ENCODE data around the gene OR10G6. TPM values are rescaled to one million over a fixed set of nuclear protein-coding genes. Genes with fewer than 3 reads are reported as not detected.
A peak's percentile ranks its signal among the peaks of the same experiment; 100 is the strongest.
"Not testable (repeated sequence)": the region's sequence is repeated elsewhere in the genome, so short reads cannot be mapped to it uniquely, and the experiment has no call there.

Gene OR10G6
- total RNA-seq (2014; rRNA removed; shearing (Covaris generic)): not detected in 2 replicates

DNA sequence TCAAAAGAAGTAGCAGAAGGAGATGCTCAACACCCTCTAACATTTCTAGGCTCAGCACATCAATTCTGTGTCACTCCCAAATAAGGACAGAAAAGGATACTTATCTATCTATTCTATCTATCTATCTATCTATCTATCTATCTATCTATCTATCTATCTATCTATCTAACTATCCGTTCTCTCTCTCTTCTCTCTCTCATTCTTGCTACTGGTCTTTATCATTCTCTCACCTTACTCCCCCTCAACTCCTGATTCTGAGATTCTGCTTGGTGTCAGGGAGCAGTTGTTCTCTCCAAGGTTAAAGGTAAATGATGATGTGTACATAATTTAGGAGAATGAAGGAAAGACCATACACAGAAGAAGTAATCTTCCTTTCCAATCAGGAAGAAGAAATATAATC lies at the start of gene OR10G6:
TSS of gene OR10G6 (minus strand) at position 43 of the 400 bp plus-strand sequence. CDS start at position 43, 0 bp downstream.
- H3K4me1 ChIP-seq (replicated peaks): no peaks in the 10 kb centered on the region
- no peaks in the 10 kb centered on the region for H3K9me3 ChIP-seq (replicated peaks)
- no peak within 1 kb of the TSS for H3K4me3 ChIP-seq
- H3K27ac ChIP-seq: no peak within 1 kb of the TSS
- H3K27me3 ChIP-seq (replicated peaks): no peaks in the 10 kb centered on the region; the same call in 1 of the 2 replicates
- DNase-seq (ENCODE audit: low read depth in 1 of 2, low spot score in 2 of 2): no peak
- no peaks in the 10 kb centered on the region for H3K36me3 ChIP-seq

DNA sequence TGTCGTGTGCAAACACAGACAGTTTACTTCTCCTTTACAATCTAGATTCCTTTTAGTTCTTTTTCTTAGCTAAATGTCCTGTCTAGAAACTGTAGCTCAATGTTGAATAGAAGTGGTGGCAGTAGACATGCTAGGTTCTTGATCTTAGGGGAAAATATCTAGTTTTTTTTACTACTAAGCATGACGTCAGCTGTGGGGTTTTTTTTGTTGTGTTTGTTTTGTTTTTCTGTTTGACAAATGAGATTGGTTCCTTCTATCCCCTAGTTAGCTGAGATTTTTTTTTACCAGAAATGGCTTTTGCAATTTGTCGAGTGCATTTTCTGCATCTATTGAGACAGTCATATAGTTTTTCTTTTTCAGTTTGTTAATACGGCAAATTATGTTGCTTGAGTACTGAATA lies 48.5 kb upstream of the OR10G6 start:
- no peaks in the 10 kb centered on the region for H3K9me3 ChIP-seq (replicated peaks)

GRCh38 chr11:124041254-124041653 lies 46.3 kb upstream of the OR10G6 start, which contains the start of gene OR10G7:
Gene OR10G7 (minus strand): TSS chr11:124041325. CDS start chr11:124039001, 2,324 bp downstream.
- DNase-seq (ENCODE audit: low read depth in 1 of 2, low spot score in 2 of 2): no peak
- Histone ChIP-seq H3K36me3 (no peaks in the 10 kb centered on the region), H3K27ac (no peak within 1 kb of the TSS), H3K9me3 (replicated peaks) (no peaks in the 10 kb centered on the region), H3K4me3 (no peak within 1 kb of the TSS), H3K27me3 (replicated peaks) (no peaks in the 10 kb centered on the region), H3K4me1 (replicated peaks) (no peaks in the 10 kb centered on the region)

More for the DNA sequence above, 48.5 kb upstream of the OR10G6 start:
- Histone ChIP-seq H3K27ac (no peak overlapping the region), H3K4me1 (replicated peaks) (no peaks in the 10 kb centered on the region), H3K36me3 (no peaks in the 10 kb centered on the region), H3K27me3 (replicated peaks) (no peaks in the 10 kb centered on the region), H3K4me3 (no peak overlapping the region)
- DNase-seq (ENCODE audit: low read depth in 1 of 2, low spot score in 2 of 2): no peak

- no peaks in the 10 kb centered on the region for H3K9me3 ChIP-seq (replicated peaks)
- H3K36me3 ChIP-seq: no peaks in the 10 kb centered on the region
- no peak overlapping the region for H3K4me3 ChIP-seq
- H3K4me1 ChIP-seq (replicated peaks): no peaks in the 10 kb centered on the region
- no peak for DNase-seq (ENCODE audit: low read depth in 1 of 2, low spot score in 2 of 2)
- H3K27ac ChIP-seq: no peak overlapping the region
- no peaks in the 10 kb centered on the region for H3K27me3 ChIP-seq (replicated peaks)
Measured at GRCh38 chr11:124039557-124039956, 44.6 kb upstream of the OR10G6 start.

GRCh38 chr11:124036666-124037065 lies 41.7 kb upstream of the OR10G6 start:
- Histone ChIP-seq H3K36me3 (no peaks in the 10 kb centered on the region), H3K27me3 (replicated peaks) (no peaks in the 10 kb centered on the region), H3K27ac (no peak overlapping the region), H3K4me3 (no peak overlapping the region), H3K4me1 (replicated peaks) (no peaks in the 10 kb centered on the region), H3K9me3 (replicated peaks) (no peaks in the 10 kb centered on the region)
- DNase-seq (ENCODE audit: low read depth in 1 of 2, low spot score in 2 of 2): no peak

GRCh38 chr11:124026498-124026897 lies 31.5 kb upstream of the OR10G6 start, which contains the start of gene OR10G8:
Gene OR10G8 (plus strand): TSS chr11:124026798. CDS start chr11:124029623, 2,825 bp downstream.
- Histone ChIP-seq H3K4me1 (replicated peaks) (no peaks in the 10 kb centered on the region), H3K27ac (no peak within 1 kb of the TSS), H3K9me3 (replicated peaks) (no peaks in the 10 kb centered on the region), H3K27me3 (replicated peaks) (no peaks in the 10 kb centered on the region), H3K4me3 (no peak within 1 kb of the TSS), H3K36me3 (no peaks in the 10 kb centered on the region)
- DNase-seq (ENCODE audit: low read depth in 1 of 2, low spot score in 2 of 2): no peak

- H3K27ac ChIP-seq; H3K27me3 ChIP-seq (replicated peaks); DNase-seq (ENCODE audit: low read depth in 1 of 2, low spot score in 2 of 2); H3K4me3 ChIP-seq; H3K36me3 ChIP-seq; H3K4me1 ChIP-seq (replicated peaks); H3K9me3 ChIP-seq (replicated peaks): not testable (repeated sequence)
Measured at GRCh38 chr11:124015837-124016236, 20.9 kb upstream of the OR10G6 start.

DNA sequence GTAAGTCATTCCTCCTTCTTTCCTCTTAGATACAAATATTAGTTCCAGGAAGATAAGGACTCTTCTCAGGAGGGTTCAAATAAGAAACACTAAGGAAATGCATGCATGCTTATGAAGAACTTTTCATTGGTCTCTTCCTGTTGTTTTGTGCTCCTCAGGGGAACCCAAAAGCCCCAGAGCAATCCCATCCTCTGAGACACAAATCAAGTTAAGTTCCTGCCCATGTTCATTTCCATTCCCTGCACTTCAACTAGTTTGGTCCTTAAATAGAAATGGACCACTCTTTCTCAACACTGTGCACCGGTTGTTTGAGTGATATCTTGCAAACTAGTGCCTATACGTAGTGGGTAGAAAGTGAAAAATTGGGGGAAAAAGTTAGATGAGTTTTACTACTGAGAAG lies 17.7 kb upstream of the OR10G6 start, which contains the start of gene OR10G4:
TSS of gene OR10G4 (plus strand) at position 301 of the 400 bp plus-strand sequence. CDS start 2,578 bp downstream, outside the sequence.
- H3K9me3 ChIP-seq (replicated peaks): no peaks in the 10 kb centered on the region
- no peak for DNase-seq (ENCODE audit: low read depth in 1 of 2, low spot score in 2 of 2)
- H3K4me3 ChIP-seq: no peak within 1 kb of the TSS
- no peaks in the 10 kb centered on the region for H3K27me3 ChIP-seq (replicated peaks)
- no peaks in the 10 kb centered on the region for H3K36me3 ChIP-seq
- H3K27ac ChIP-seq: no peak within 1 kb of the TSS
- H3K4me1 ChIP-seq (replicated peaks): no peaks in the 10 kb centered on the region

DNA sequence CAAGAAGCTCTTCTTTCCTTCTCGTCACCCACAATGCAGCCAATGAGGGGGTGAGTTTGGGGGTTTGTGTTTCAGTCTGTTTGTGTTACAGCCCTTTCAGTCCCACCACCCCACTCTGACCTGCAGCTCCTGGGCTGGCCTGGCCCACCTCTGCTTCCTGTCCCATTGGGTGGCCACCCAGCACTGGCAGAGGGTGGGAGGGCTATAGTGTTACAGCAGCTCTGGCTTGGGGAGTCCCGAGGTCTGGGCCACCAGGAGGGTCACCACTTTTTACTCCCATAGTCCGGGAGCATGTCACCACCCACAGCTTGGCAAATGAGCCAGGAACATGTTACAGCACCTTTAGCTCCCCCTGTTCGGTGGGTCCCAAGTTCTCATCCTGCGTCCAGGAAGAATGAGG lies 15.7 kb downstream of the OR10G6 start:
- no peaks in the 10 kb centered on the region for H3K9me3 ChIP-seq (replicated peaks)
- no peaks in the 10 kb centered on the region for H3K27me3 ChIP-seq (replicated peaks)
- H3K27ac ChIP-seq: no peak overlapping the region
- peaks cover 4% of the 10 kb centered on the region for H3K4me1 ChIP-seq (replicated peaks)
- no peak overlapping the region for H3K4me3 ChIP-seq
- DNase-seq (ENCODE audit: low read depth in 1 of 2, low spot score in 2 of 2): no peak
- H3K36me3 ChIP-seq: no peaks in the 10 kb centered on the region

- no peak within 1 kb of the TSS for H3K4me3 ChIP-seq
- no peaks in the 10 kb centered on the region for H3K36me3 ChIP-seq
- H3K27ac ChIP-seq: no peak within 1 kb of the TSS
- H3K9me3 ChIP-seq (replicated peaks): no peaks in the 10 kb centered on the region
- H3K27me3 ChIP-seq (replicated peaks): no peaks in the 10 kb centered on the region
- no peak for DNase-seq (ENCODE audit: low read depth in 1 of 2, low spot score in 2 of 2)
- peaks cover 15% of the 10 kb centered on the region for H3K4me1 ChIP-seq (replicated peaks)
Measured at GRCh38 chr11:123977731-123978347, 17.1 kb downstream of the OR10G6 start, which contains the start of gene OR10S1. Gene OR10S1 (minus strand): TSS chr11:123977781. CDS start chr11:123977664, 117 bp downstream.

DNA sequence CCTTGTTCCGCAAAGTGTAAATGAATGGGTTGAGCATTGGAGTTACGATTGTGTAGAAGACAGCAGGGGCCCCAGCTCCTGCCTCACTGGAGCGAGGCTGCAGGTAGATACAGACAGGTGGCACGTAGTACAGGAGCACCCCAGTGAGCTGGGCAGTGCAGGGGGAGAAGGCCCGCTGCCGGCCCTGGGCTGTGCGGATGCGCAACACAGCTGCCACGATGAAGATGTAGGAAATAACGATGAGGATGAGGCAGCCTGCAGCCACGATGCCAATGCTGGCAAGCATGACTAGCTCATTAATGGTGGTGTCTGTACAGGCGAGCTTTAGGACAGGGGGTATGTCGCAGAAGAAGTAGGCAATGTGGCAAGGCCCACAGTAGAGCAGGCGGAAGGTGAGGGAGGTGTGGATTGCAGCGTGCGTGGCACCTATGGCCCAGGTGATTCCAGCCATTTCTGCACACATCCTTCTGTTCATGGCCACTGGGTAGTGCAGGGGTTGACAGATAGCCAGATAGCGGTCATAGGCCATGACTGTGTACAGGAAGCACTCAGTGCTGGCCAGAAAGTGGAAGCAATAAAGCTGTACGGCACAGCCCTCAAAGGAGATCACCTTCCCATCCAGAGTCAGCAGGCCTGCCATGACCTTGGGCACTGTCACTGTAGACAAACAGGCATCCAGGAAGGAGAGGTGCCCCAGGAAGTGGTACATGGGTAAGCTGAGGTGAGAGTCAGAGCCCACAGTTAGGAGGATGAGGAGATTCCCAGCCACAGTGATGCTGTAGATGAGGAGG lies 18.0 kb downstream of the OR10G6 start:
- Histone ChIP-seq H3K9me3 (replicated peaks) (no peaks in the 10 kb centered on the region), H3K27ac (no peak overlapping the region), H3K4me1 (replicated peaks) (peaks cover 15% of the 10 kb centered on the region), H3K36me3 (no peaks in the 10 kb centered on the region), H3K4me3 (no peak overlapping the region), H3K27me3 (replicated peaks) (no peaks in the 10 kb centered on the region)
- DNase-seq (ENCODE audit: low read depth in 1 of 2, low spot score in 2 of 2): no peak

- Histone ChIP-seq H3K27ac (peak overlapping the region; percentile 51), H3K4me3 (no peak overlapping the region), H3K4me1 (replicated peaks) (peaks cover 15% of the 10 kb centered on the region), H3K9me3 (replicated peaks) (no peaks in the 10 kb centered on the region), H3K27me3 (replicated peaks) (no peaks in the 10 kb centered on the region), H3K36me3 (no peaks in the 10 kb centered on the region)
- DNase-seq (ENCODE audit: low read depth in 1 of 2, low spot score in 2 of 2): peak in 1 of 2 experiments; percentile 42
Measured at GRCh38 chr11:123973816-123974215, 21.1 kb downstream of the OR10G6 start.

DNA sequence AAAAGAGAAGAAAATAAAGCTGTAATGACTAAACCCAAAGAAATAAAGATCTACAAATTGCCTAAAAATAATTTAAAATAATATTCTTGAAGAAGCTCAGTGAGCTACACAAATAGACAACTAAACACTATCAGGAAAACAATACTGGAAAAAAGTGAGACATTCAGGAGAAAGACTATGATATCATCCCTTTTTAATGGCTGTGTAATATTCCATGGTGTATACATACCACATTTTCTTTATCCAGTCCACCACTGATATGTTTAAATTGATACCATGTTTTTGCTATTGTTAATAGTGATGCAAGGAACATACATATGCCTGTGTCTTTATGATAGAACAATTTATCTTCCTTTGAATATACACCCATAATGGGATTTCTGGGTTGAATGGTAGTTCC lies 38.2 kb downstream of the OR10G6 start:
- DNase-seq (ENCODE audit: low read depth in 1 of 2, low spot score in 2 of 2): no peak
- Histone ChIP-seq H3K4me3 (no peak overlapping the region), H3K36me3 (no peaks in the 10 kb centered on the region), H3K9me3 (replicated peaks) (no peaks in the 10 kb centered on the region), H3K27me3 (replicated peaks) (no peaks in the 10 kb centered on the region), H3K4me1 (replicated peaks) (no peaks in the 10 kb centered on the region), H3K27ac (no peak overlapping the region)

- no peaks in the 10 kb centered on the region for H3K36me3 ChIP-seq
- H3K27me3 ChIP-seq (replicated peaks): no peaks in the 10 kb centered on the region
- H3K9me3 ChIP-seq (replicated peaks): no peaks in the 10 kb centered on the region
- no peak overlapping the region for H3K4me3 ChIP-seq
- H3K27ac ChIP-seq: no peak overlapping the region
- no peak for DNase-seq (ENCODE audit: low read depth in 1 of 2, low spot score in 2 of 2)
- H3K4me1 ChIP-seq (replicated peaks): no peaks in the 10 kb centered on the region
Measured at GRCh38 chr11:123945132-123945531, 49.8 kb downstream of the OR10G6 start.
